Activated CD4-positive, alpha-beta T cell treated with anti-CD3 and anti-CD28 coated beads for 1 hour (primary cell): ENCODE measurements around the gene ZBTB45.
A peak's percentile ranks its signal among the peaks of the same experiment; 100 is the strongest.

Experiments
- DNase-seq: peaks from one replicate; pipeline ENCODE4 v3.0.0-alpha.2; 2020

The ZBTB45 gene

GRCh38 chr19:58519355-58520256, at the start of gene ZBTB45:
TSS of gene ZBTB45 (minus strand) at chr19:58519810. CDS start at chr19:58517673, 2,137 bp downstream.
- peak; percentile 77 for DNase-seq

- DNase-seq = no peak
Observed at GRCh38 chr19:58568453-58569130, 49.0 kb upstream of the ZBTB45 start.

- no peak for DNase-seq
Observed at GRCh38 chr19:58566989-58567388, 47.4 kb upstream of the ZBTB45 start.

- DNase-seq = no peak
Observed at GRCh38 chr19:58563823-58564222, 44.2 kb upstream of the ZBTB45 start.

GRCh38 chr19:58563034-58563573, 43.5 kb upstream of the ZBTB45 start:
- no peak for DNase-seq

- DNase-seq = no peak
Observed at GRCh38 chr19:58562122-58563033, 42.8 kb upstream of the ZBTB45 start.

- DNase-seq = no peak
Observed at GRCh38 chr19:58561373-58562121, 41.9 kb upstream of the ZBTB45 start.

GRCh38 chr19:58560921-58561320, 41.3 kb upstream of the ZBTB45 start:
- no peak for DNase-seq

- no peak for DNase-seq
Observed at GRCh38 chr19:58560007-58560887, 40.6 kb upstream of the ZBTB45 start.

- peak; percentile 38 for DNase-seq
Observed at GRCh38 chr19:58559275-58560006, 39.8 kb upstream of the ZBTB45 start.

- peak; percentile 100 for DNase-seq
Observed at GRCh38 chr19:58558623-58559274, 39.1 kb upstream of the ZBTB45 start.

- peak; percentile 38 for DNase-seq
Observed at GRCh38 chr19:58558066-58558622, 38.5 kb upstream of the ZBTB45 start, which contains the start of gene UBE2M. TSS of gene UBE2M (minus strand) at chr19:58558611. CDS start at chr19:58558381, 230 bp downstream.

- DNase-seq = no peak
Observed at GRCh38 chr19:58557221-58558065, 37.8 kb upstream of the ZBTB45 start.

- no peak for DNase-seq
Observed at GRCh38 chr19:58556622-58557220, 37.1 kb upstream of the ZBTB45 start.

- no peak for DNase-seq
Observed at GRCh38 chr19:58555920-58556621, 36.5 kb upstream of the ZBTB45 start.

GRCh38 chr19:58555369-58555885, 35.8 kb upstream of the ZBTB45 start:
- no peak for DNase-seq
